Measurements from ENCODE around the gene TJAP1. TPM values are rescaled to one million over a fixed set of nuclear protein-coding genes. Genes with fewer than 3 reads are reported as not detected.

The TJAP1 gene
- polyA plus RNA-seq, 1 donor (not counting 4 experiments of a cell fraction or from before 2014, with no cell fraction given) = 23.3 TPM

DNA sequence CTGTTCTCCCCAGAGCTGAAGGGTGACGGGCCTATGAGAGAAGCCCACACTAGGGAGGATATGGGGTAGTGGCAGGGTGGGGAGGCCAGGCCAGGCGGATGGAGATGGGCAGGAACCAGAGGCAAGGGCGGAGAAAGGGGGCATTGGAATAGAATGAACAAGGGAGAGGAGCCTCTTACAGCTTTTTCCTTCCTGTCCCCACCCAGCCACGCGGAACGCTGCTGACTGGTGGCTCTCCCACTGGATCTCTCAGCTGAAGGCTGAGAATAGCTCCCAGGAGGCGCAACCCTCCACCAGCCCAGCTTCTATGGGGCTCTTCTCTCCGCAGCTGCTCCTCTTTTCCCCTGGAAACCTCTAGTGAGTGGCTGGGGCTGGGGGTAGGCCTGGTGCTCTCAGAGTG lies 32.8 kb upstream of the TJAP1 start:
- no peak overlapping the region for H3K4me3 ChIP-seq (ENCODE audit: control insufficient read depth in 2 of 3, extremely low read depth in 1 of 3, insufficient read depth in 2 of 3, low read depth in 1 of 3, low read length in 3 of 3)
- H3K36me3 ChIP-seq (ENCODE audit: control insufficient read depth in 2 of 2, extremely low read depth in 1 of 2, insufficient read depth in 2 of 2, low read length in 2 of 2) = peaks cover 41 to 52% of the 10 kb centered on the region in 2 experiments
- no peak for TF ChIP-seq CTCF (optimal IDR thresholded peaks at IDR 0.05 in 1 of 3, IDR thresholded peaks at IDR 0.05 in 1 of 3, conservative IDR thresholded peaks at IDR 0.05 in 1 of 3; ENCODE audit: extremely low read depth in 1 of 3, insufficient read depth in 2 of 3, low read length in 3 of 3)
- no peak for TF ChIP-seq EZH2 (IDR thresholded peaks at IDR 0.05; ENCODE audit: low read length)
- FAIRE-seq = no peak
- H3K27ac ChIP-seq (ENCODE audit: control insufficient read depth, insufficient read depth, low read length) = no peak overlapping the region
- no peaks in the 10 kb centered on the region for H3K27me3 ChIP-seq (ENCODE audit: control insufficient read depth, extremely low read depth, insufficient read depth, low read length)
- H3K9ac ChIP-seq (ENCODE audit: control insufficient read depth, extremely low read depth, insufficient read depth, low read length) = no peak overlapping the region
- no peaks in the 10 kb centered on the region for H3K4me1 ChIP-seq (ENCODE audit: control insufficient read depth, extremely low read depth, insufficient read depth, low read length)
- no peaks in the 10 kb centered on the region for H3K9me3 ChIP-seq (ENCODE audit: control insufficient read depth, low read depth, low read length)
- DNase-seq (ENCODE audit: low read depth, low spot score) = no peak
- no peaks in the 10 kb centered on the region for H3K9me1 ChIP-seq (ENCODE audit: control insufficient read depth, extremely low read depth, insufficient read depth, low read length)
- H3K79me2 ChIP-seq (ENCODE audit: control insufficient read depth, insufficient read depth, low read length) = no peaks in the 10 kb centered on the region
- H3K4me2 ChIP-seq (ENCODE audit: control insufficient read depth, extremely low read depth, insufficient read depth, low read depth, low read length) = no peak overlapping the region
- dilution Hi-C loops (cut with MboI; ENCODE audit: extremely low pct_ligation_motif_present, low sequenced_read_pairs) = no loop called here
- H2AFZ ChIP-seq (ENCODE audit: control insufficient read depth, low read length) = no peak overlapping the region
- no peaks in the 10 kb centered on the region for H4K20me1 ChIP-seq (ENCODE audit: control insufficient read depth, extremely low read depth, insufficient read depth, low read length)

DNA sequence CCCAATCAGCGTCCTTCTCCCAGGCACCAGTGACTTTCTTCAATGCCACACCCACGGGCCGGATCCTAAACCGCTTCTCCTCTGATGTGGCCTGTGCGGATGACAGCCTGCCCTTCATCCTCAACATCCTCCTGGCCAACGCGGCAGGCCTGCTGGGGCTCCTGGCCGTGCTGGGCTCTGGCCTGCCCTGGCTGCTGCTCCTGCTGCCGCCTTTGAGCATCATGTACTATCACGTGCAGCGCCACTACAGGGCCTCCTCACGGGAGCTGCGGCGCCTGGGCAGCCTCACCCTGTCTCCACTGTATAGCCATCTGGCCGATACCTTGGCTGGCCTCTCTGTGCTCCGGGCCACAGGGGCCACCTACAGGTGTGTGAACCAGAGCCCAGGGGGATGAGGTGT lies 31.8 kb upstream of the TJAP1 start:
- no peaks in the 10 kb centered on the region for H3K79me2 ChIP-seq (ENCODE audit: control insufficient read depth, insufficient read depth, low read length)

More for the DNA sequence above, 31.8 kb upstream of the TJAP1 start:
- Histone ChIP-seq H2AFZ (ENCODE audit: control insufficient read depth, low read length) (no peak overlapping the region), H3K9me3 (ENCODE audit: control insufficient read depth, low read depth, low read length) (no peaks in the 10 kb centered on the region), H3K4me3 (ENCODE audit: control insufficient read depth in 2 of 3, extremely low read depth in 1 of 3, insufficient read depth in 2 of 3, low read depth in 1 of 3, low read length in 3 of 3) (no peak overlapping the region), H3K9me1 (ENCODE audit: control insufficient read depth, extremely low read depth, insufficient read depth, low read length) (no peaks in the 10 kb centered on the region), H3K4me1 (ENCODE audit: control insufficient read depth, extremely low read depth, insufficient read depth, low read length) (no peaks in the 10 kb centered on the region), H3K36me3 (ENCODE audit: control insufficient read depth in 2 of 2, extremely low read depth in 1 of 2, insufficient read depth in 2 of 2, low read length in 2 of 2) (peaks cover 41 to 56% of the 10 kb centered on the region in 2 experiments), H3K27me3 (ENCODE audit: control insufficient read depth, extremely low read depth, insufficient read depth, low read length) (no peaks in the 10 kb centered on the region), H3K4me2 (ENCODE audit: control insufficient read depth, extremely low read depth, insufficient read depth, low read depth, low read length) (no peak overlapping the region), H3K27ac (ENCODE audit: control insufficient read depth, insufficient read depth, low read length) (no peak overlapping the region), H3K9ac (ENCODE audit: control insufficient read depth, extremely low read depth, insufficient read depth, low read length) (no peak overlapping the region), H4K20me1 (ENCODE audit: control insufficient read depth, extremely low read depth, insufficient read depth, low read length) (no peaks in the 10 kb centered on the region)
- dilution Hi-C loops (cut with MboI; ENCODE audit: extremely low pct_ligation_motif_present, low sequenced_read_pairs) = no loop called here
- DNase-seq (ENCODE audit: low read depth, low spot score) = no peak
- TF ChIP-seq CTCF (optimal IDR thresholded peaks at IDR 0.05 in 1 of 3, IDR thresholded peaks at IDR 0.05 in 1 of 3, conservative IDR thresholded peaks at IDR 0.05 in 1 of 3; ENCODE audit: extremely low read depth in 1 of 3, insufficient read depth in 2 of 3, low read length in 3 of 3) (no peak), EZH2 (IDR thresholded peaks at IDR 0.05; ENCODE audit: low read length) (no peak)
- FAIRE-seq = no peak

All from keratinocyte (primary cell).